ENCODE data around the gene MEIS2. TPM values are rescaled to one million over a fixed set of nuclear protein-coding genes. Genes with fewer than 3 reads are reported as not detected.

Gene MEIS2
- total RNA-seq, 1 donor from 2014 or later = 20.7 TPM

DNA sequence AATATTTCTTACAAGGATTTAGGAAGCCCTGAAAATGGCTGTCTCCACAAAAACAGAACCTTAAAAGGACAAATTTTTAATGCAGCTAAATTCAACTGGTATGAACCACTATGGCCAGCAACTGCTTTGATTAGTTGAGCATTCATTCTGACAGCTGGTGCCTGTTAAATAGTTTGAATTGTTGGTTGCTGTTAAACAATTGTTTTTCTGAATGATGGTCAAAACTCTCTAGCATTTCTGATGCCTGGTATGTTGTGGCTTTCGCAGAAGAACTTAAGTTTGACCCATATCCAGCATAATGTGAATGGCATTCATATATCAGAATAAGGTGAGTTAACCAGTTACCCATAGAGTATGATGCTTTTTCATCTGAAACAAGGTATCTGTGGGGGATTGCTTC is 138.4 kb downstream of the MEIS2 start:
- no peak for DNase-seq

GRCh38 chr15:36960947-36961227 is 139.5 kb downstream of the MEIS2 start:
- no peak for TF ChIP-seq CTCF (IDR thresholded peaks at IDR 0.05)
- intact Hi-C loops (cut with DNase I) = no loop called here
- Histone ChIP-seq H3K4me1 (no peaks in the 10 kb centered on the region), H3K9me3 (no peaks in the 10 kb centered on the region), H3K27ac (no peak overlapping the region), H3K36me3 (no peaks in the 10 kb centered on the region), H3K4me3 (no peak overlapping the region), H3K27me3 (ENCODE audit: low read depth) (no peaks in the 10 kb centered on the region)
- DNase-seq (no peak), ATAC-seq (no peak)

More for the DNA sequence above, 138.4 kb downstream of the MEIS2 start:
- Histone ChIP-seq H3K4me3 (no peak overlapping the region), H3K36me3 (no peaks in the 10 kb centered on the region), H3K27me3 (ENCODE audit: low read depth) (no peaks in the 10 kb centered on the region), H3K4me1 (no peaks in the 10 kb centered on the region), H3K27ac (no peak overlapping the region), H3K9me3 (no peaks in the 10 kb centered on the region)
- TF ChIP-seq CTCF (IDR thresholded peaks at IDR 0.05) = no peak
- intact Hi-C loops (cut with DNase I) = no loop called here
- ATAC-seq = no peak

GRCh38 chr15:36960179-36960946 is 140.0 kb downstream of the MEIS2 start:
- intact Hi-C loops (cut with DNase I) = no loop called here
- Histone ChIP-seq H3K4me1 (no peaks in the 10 kb centered on the region), H3K27ac (no peak overlapping the region), H3K27me3 (ENCODE audit: low read depth) (no peaks in the 10 kb centered on the region), H3K36me3 (no peaks in the 10 kb centered on the region), H3K4me3 (no peak overlapping the region), H3K9me3 (no peaks in the 10 kb centered on the region)
- ATAC-seq (no peak), DNase-seq (no peak)
- TF ChIP-seq CTCF (IDR thresholded peaks at IDR 0.05) = no peak

GRCh38 chr15:36959746-36960145 is 140.6 kb downstream of the MEIS2 start:
- ATAC-seq (no peak), DNase-seq (no peak)
- H3K4me1 ChIP-seq = no peaks in the 10 kb centered on the region
- no peak overlapping the region for H3K27ac ChIP-seq
- no peak overlapping the region for H3K4me3 ChIP-seq
- H3K36me3 ChIP-seq = no peaks in the 10 kb centered on the region
- no peaks in the 10 kb centered on the region for H3K27me3 ChIP-seq (ENCODE audit: low read depth)
- intact Hi-C loops (cut with DNase I) = no loop called here
- no peak for TF ChIP-seq CTCF (IDR thresholded peaks at IDR 0.05)
- no peaks in the 10 kb centered on the region for H3K9me3 ChIP-seq

- no peak for TF ChIP-seq CTCF (IDR thresholded peaks at IDR 0.05)
- no peaks in the 10 kb centered on the region for H3K9me3 ChIP-seq
- H3K4me1 ChIP-seq = no peaks in the 10 kb centered on the region
- intact Hi-C loops (cut with DNase I) = no loop called here
- H3K36me3 ChIP-seq = no peaks in the 10 kb centered on the region
- no peak for DNase-seq
- no peaks in the 10 kb centered on the region for H3K27me3 ChIP-seq (ENCODE audit: low read depth)
- no peak overlapping the region for H3K27ac ChIP-seq
- no peak for ATAC-seq
- H3K4me3 ChIP-seq = no peak overlapping the region
Observed at GRCh38 chr15:36958606-36959005, 141.7 kb downstream of the MEIS2 start.
